ENCODE data around the gene BSN. TPM values are rescaled to one million over a fixed set of nuclear protein-coding genes. Genes with fewer than 3 reads are reported as not detected.

Gene BSN
- total RNA-seq, 1 experiment from 2014 or later: 0.37 TPM

GRCh38 chr3:49641292-49641691, 87.0 kb downstream of the BSN start:
- H3K79me2 ChIP-seq (ENCODE audit: low read length): no peaks in the 10 kb centered on the region
- no peaks in the 10 kb centered on the region for H3K36me3 ChIP-seq (ENCODE audit: insufficient read depth, low read length)
- H3K27me3 ChIP-seq (ENCODE audit: low read length): no peaks in the 10 kb centered on the region
- H3K4me2 ChIP-seq (ENCODE audit: low read depth, low read length, poor library complexity, severe bottlenecking): no peak overlapping the region
- H3K4me3 ChIP-seq (ENCODE audit: low read length): no peak overlapping the region
- no peaks in the 10 kb centered on the region for H3K9me3 ChIP-seq (ENCODE audit: low read length)
- H3K9me2 ChIP-seq (replicated peaks; ENCODE audit: insufficient read depth, low read length): no peaks in the 10 kb centered on the region
- no peak overlapping the region for H3K9ac ChIP-seq (ENCODE audit: low read length)
- no peak overlapping the region for H3K27ac ChIP-seq (ENCODE audit: low read length)
- H4K20me1 ChIP-seq (ENCODE audit: insufficient read depth, low read depth, low read length): no peaks in the 10 kb centered on the region
- H2AFZ ChIP-seq (ENCODE audit: low read length): no peak overlapping the region
- no peaks in the 10 kb centered on the region for H3K4me1 ChIP-seq (ENCODE audit: low read length)
- no peak for DNase-seq

- Histone ChIP-seq H3K79me2 (ENCODE audit: low read length) (no peaks in the 10 kb centered on the region), H3K36me3 (ENCODE audit: insufficient read depth, low read length) (no peaks in the 10 kb centered on the region), H2AFZ (ENCODE audit: low read length) (no peak overlapping the region), H3K9me3 (ENCODE audit: low read length) (no peaks in the 10 kb centered on the region), H3K9ac (ENCODE audit: low read length) (no peak overlapping the region), H3K4me1 (ENCODE audit: low read length) (no peaks in the 10 kb centered on the region), H4K20me1 (ENCODE audit: insufficient read depth, low read depth, low read length) (no peaks in the 10 kb centered on the region), H3K27ac (ENCODE audit: low read length) (no peak overlapping the region), H3K4me2 (ENCODE audit: low read depth, low read length, poor library complexity, severe bottlenecking) (no peak overlapping the region), H3K27me3 (ENCODE audit: low read length) (no peaks in the 10 kb centered on the region), H3K4me3 (ENCODE audit: low read length) (no peak overlapping the region), H3K9me2 (replicated peaks; ENCODE audit: insufficient read depth, low read length) (no peaks in the 10 kb centered on the region)
- no peak for DNase-seq
These were observed 87.8 kb downstream of the BSN start for GRCh38 chr3:49641921-49642707.

GRCh38 chr3:49642708-49643145, 88.5 kb downstream of the BSN start:
- no peaks in the 10 kb centered on the region for H3K27me3 ChIP-seq (ENCODE audit: low read length)
- H3K4me1 ChIP-seq (ENCODE audit: low read length): no peaks in the 10 kb centered on the region
- H2AFZ ChIP-seq (ENCODE audit: low read length): no peak overlapping the region
- no peaks in the 10 kb centered on the region for H3K36me3 ChIP-seq (ENCODE audit: insufficient read depth, low read length)
- H4K20me1 ChIP-seq (ENCODE audit: insufficient read depth, low read depth, low read length): no peaks in the 10 kb centered on the region
- H3K4me3 ChIP-seq (ENCODE audit: low read length): no peak overlapping the region
- DNase-seq: no peak
- H3K9me2 ChIP-seq (replicated peaks; ENCODE audit: insufficient read depth, low read length): no peaks in the 10 kb centered on the region
- H3K4me2 ChIP-seq (ENCODE audit: low read depth, low read length, poor library complexity, severe bottlenecking): no peak overlapping the region
- no peak overlapping the region for H3K27ac ChIP-seq (ENCODE audit: low read length)
- H3K79me2 ChIP-seq (ENCODE audit: low read length): no peaks in the 10 kb centered on the region
- no peaks in the 10 kb centered on the region for H3K9me3 ChIP-seq (ENCODE audit: low read length)
- no peak overlapping the region for H3K9ac ChIP-seq (ENCODE audit: low read length)

- Histone ChIP-seq H3K9me3 (ENCODE audit: low read length) (no peaks in the 10 kb centered on the region), H3K27me3 (ENCODE audit: low read length) (no peaks in the 10 kb centered on the region), H3K9me2 (replicated peaks; ENCODE audit: insufficient read depth, low read length) (no peaks in the 10 kb centered on the region), H3K4me3 (ENCODE audit: low read length) (no peak overlapping the region), H4K20me1 (ENCODE audit: insufficient read depth, low read depth, low read length) (no peaks in the 10 kb centered on the region), H3K4me2 (ENCODE audit: low read depth, low read length, poor library complexity, severe bottlenecking) (no peak overlapping the region), H2AFZ (ENCODE audit: low read length) (no peak overlapping the region), H3K9ac (ENCODE audit: low read length) (no peak overlapping the region), H3K79me2 (ENCODE audit: low read length) (no peaks in the 10 kb centered on the region), H3K27ac (ENCODE audit: low read length) (no peak overlapping the region), H3K36me3 (ENCODE audit: insufficient read depth, low read length) (no peaks in the 10 kb centered on the region), H3K4me1 (ENCODE audit: low read length) (no peaks in the 10 kb centered on the region)
- no peak for DNase-seq
These were observed 90.4 kb downstream of the BSN start for GRCh38 chr3:49644684-49645083.

- no peaks in the 10 kb centered on the region for H3K79me2 ChIP-seq (ENCODE audit: low read length)
- no peak for DNase-seq
- H3K27me3 ChIP-seq (ENCODE audit: low read length): no peaks in the 10 kb centered on the region
- no peaks in the 10 kb centered on the region for H3K36me3 ChIP-seq (ENCODE audit: insufficient read depth, low read length)
- no peaks in the 10 kb centered on the region for H3K4me1 ChIP-seq (ENCODE audit: low read length)
- H2AFZ ChIP-seq (ENCODE audit: low read length): no peak overlapping the region
- no peaks in the 10 kb centered on the region for H3K9me2 ChIP-seq (replicated peaks; ENCODE audit: insufficient read depth, low read length)
- no peaks in the 10 kb centered on the region for H4K20me1 ChIP-seq (ENCODE audit: insufficient read depth, low read depth, low read length)
- H3K9me3 ChIP-seq (ENCODE audit: low read length): no peaks in the 10 kb centered on the region
- H3K27ac ChIP-seq (ENCODE audit: low read length): no peak overlapping the region
- H3K4me2 ChIP-seq (ENCODE audit: low read depth, low read length, poor library complexity, severe bottlenecking): no peak overlapping the region
- H3K4me3 ChIP-seq (ENCODE audit: low read length): no peak overlapping the region
- no peak overlapping the region for H3K9ac ChIP-seq (ENCODE audit: low read length)
These were observed 92.0 kb downstream of the BSN start for GRCh38 chr3:49646236-49646635.

- H2AFZ ChIP-seq (ENCODE audit: low read length): no peak overlapping the region
- H3K79me2 ChIP-seq (ENCODE audit: low read length): no peaks in the 10 kb centered on the region
- H3K9ac ChIP-seq (ENCODE audit: low read length): no peak overlapping the region
- H3K9me3 ChIP-seq (ENCODE audit: low read length): no peaks in the 10 kb centered on the region
- no peaks in the 10 kb centered on the region for H3K36me3 ChIP-seq (ENCODE audit: insufficient read depth, low read length)
- no peak overlapping the region for H3K4me3 ChIP-seq (ENCODE audit: low read length)
- H4K20me1 ChIP-seq (ENCODE audit: insufficient read depth, low read depth, low read length): no peaks in the 10 kb centered on the region
- no peak for DNase-seq
- no peaks in the 10 kb centered on the region for H3K4me1 ChIP-seq (ENCODE audit: low read length)
- no peak overlapping the region for H3K27ac ChIP-seq (ENCODE audit: low read length)
- no peaks in the 10 kb centered on the region for H3K27me3 ChIP-seq (ENCODE audit: low read length)
- H3K4me2 ChIP-seq (ENCODE audit: low read depth, low read length, poor library complexity, severe bottlenecking): no peak overlapping the region
- no peaks in the 10 kb centered on the region for H3K9me2 ChIP-seq (replicated peaks; ENCODE audit: insufficient read depth, low read length)
These were observed 93.5 kb downstream of the BSN start for GRCh38 chr3:49647741-49648140.

GRCh38 chr3:49648354-49649019, 94.2 kb downstream of the BSN start:
- Histone ChIP-seq H3K4me3 (ENCODE audit: low read length) (no peak overlapping the region), H3K79me2 (ENCODE audit: low read length) (no peaks in the 10 kb centered on the region), H3K4me2 (ENCODE audit: low read depth, low read length, poor library complexity, severe bottlenecking) (no peak overlapping the region), H3K9ac (ENCODE audit: low read length) (no peak overlapping the region), H3K27ac (ENCODE audit: low read length) (no peak overlapping the region), H3K9me3 (ENCODE audit: low read length) (no peaks in the 10 kb centered on the region), H3K36me3 (ENCODE audit: insufficient read depth, low read length) (no peaks in the 10 kb centered on the region), H2AFZ (ENCODE audit: low read length) (no peak overlapping the region), H3K27me3 (ENCODE audit: low read length) (no peaks in the 10 kb centered on the region), H4K20me1 (ENCODE audit: insufficient read depth, low read depth, low read length) (no peaks in the 10 kb centered on the region), H3K9me2 (replicated peaks; ENCODE audit: insufficient read depth, low read length) (no peaks in the 10 kb centered on the region), H3K4me1 (ENCODE audit: low read length) (no peaks in the 10 kb centered on the region)
- DNase-seq: no peak

GRCh38 chr3:49649576-49649975, 95.3 kb downstream of the BSN start:
- H3K4me2 ChIP-seq (ENCODE audit: low read depth, low read length, poor library complexity, severe bottlenecking): no peak overlapping the region
- no peaks in the 10 kb centered on the region for H3K79me2 ChIP-seq (ENCODE audit: low read length)
- DNase-seq: no peak
- H3K4me1 ChIP-seq (ENCODE audit: low read length): no peaks in the 10 kb centered on the region
- no peak overlapping the region for H3K4me3 ChIP-seq (ENCODE audit: low read length)
- no peaks in the 10 kb centered on the region for H3K36me3 ChIP-seq (ENCODE audit: insufficient read depth, low read length)
- no peak overlapping the region for H2AFZ ChIP-seq (ENCODE audit: low read length)
- no peaks in the 10 kb centered on the region for H3K27me3 ChIP-seq (ENCODE audit: low read length)
- no peaks in the 10 kb centered on the region for H3K9me3 ChIP-seq (ENCODE audit: low read length)
- no peaks in the 10 kb centered on the region for H4K20me1 ChIP-seq (ENCODE audit: insufficient read depth, low read depth, low read length)
- no peak overlapping the region for H3K27ac ChIP-seq (ENCODE audit: low read length)
- no peaks in the 10 kb centered on the region for H3K9me2 ChIP-seq (replicated peaks; ENCODE audit: insufficient read depth, low read length)
- H3K9ac ChIP-seq (ENCODE audit: low read length): no peak overlapping the region

All from Karpas-422 (cell line).